GM10248 (cell line): ENCODE results near the gene GNPAT.

Source experiments
- CTCF ChIA-PET: fragments of 300-600 bp; sonication (Branson Sonifier 250); formaldehyde crosslinking; extraction: SDS; loops from one replicate; lab custom pipeline; 2021; ENCODE audit warnings: antibody characterized with exemption; lab: Yijun Ruan, JAX
- POLR2A ChIA-PET: fragments of 350-650 bp; sonication (Branson Sonifier 250); formaldehyde crosslinking; extraction: SDS; loops from one replicate; lab custom pipeline; 2020; ENCODE audit warnings: antibody characterized with exemption; lab: Yijun Ruan, JAX
- DNase-seq: peaks from one replicate; pipeline ENCODE4 v3.0.0; 2012; ENCODE audit errors: extremely low spot score
- CTCF ChIP-seq: IDR thresholded peaks from 2 replicates; pipeline ENCODE4 v1.5.1; 2012; ENCODE audit warnings: mild to moderate bottlenecking, low read depth; ENCODE audit errors: extremely low read depth, missing control alignments, control extremely low read depth

GNPAT gene

GRCh38 chr1:231278100-231278790 lies 37.2 kb downstream of the GNPAT start:
- DNase-seq, result no peak
- ChIA-PET CTCF (no interaction called here), POLR2A (no interaction called here)
- TF ChIP-seq CTCF, result no peak

- TF ChIP-seq CTCF, result no peak
- no peak for DNase-seq
- CTCF ChIA-PET, result interaction anchor here (1.0 kb wide), 1 partner anchor 37 kb away, joined by 3 read pairs; no protein-coding TSS in a partner anchor
- POLR2A ChIA-PET, result no interaction called here
These were observed 38.1 kb downstream of the GNPAT start for GRCh38 chr1:231279081-231279480.

- ChIA-PET CTCF (interaction anchor here (1.0 kb wide), 1 partner anchor 36 kb away, joined by 3 read pairs; no protein-coding TSS in a partner anchor), POLR2A (no interaction called here)
- TF ChIP-seq CTCF, result no peak
- no peak for DNase-seq
These were observed 38.7 kb downstream of the GNPAT start for GRCh38 chr1:231279683-231280082.

- ChIA-PET POLR2A (interaction anchor here (0.7 kb wide), 1 partner anchor 94 kb away, joined by 6 read pairs; no protein-coding TSS in a partner anchor), CTCF (interaction anchor here (1.4 kb wide), 1 partner anchor 31 kb away, joined by 3 read pairs; no protein-coding TSS in a partner anchor)
- TF ChIP-seq CTCF, result no peak
- DNase-seq, result no peak
These were observed 43.4 kb downstream of the GNPAT start for GRCh38 chr1:231284441-231284840.

- no peak for TF ChIP-seq CTCF
- no peak for DNase-seq
- POLR2A ChIA-PET, result no interaction called here
- CTCF ChIA-PET, result no interaction called here
These were observed 45.6 kb downstream of the GNPAT start for GRCh38 chr1:231286603-231287002.

GRCh38 chr1:231295938-231296337 lies 54.9 kb downstream of the GNPAT start:
- ChIA-PET POLR2A (no interaction called here), CTCF (interaction anchor here (1.7 kb wide), 1 partner anchor 19 kb away, joined by 3 read pairs; no protein-coding TSS in a partner anchor)
- no peak for DNase-seq
- no peak for TF ChIP-seq CTCF
